GM12892 (cell line): ENCODE data around the gene HEPN1.

Source experiments
- DNase-seq: peaks from one replicate; pipeline ENCODE4 v3.0.0; 2011; ENCODE audit not compliant: insufficient read length
- FAIRE-seq: peaks from 2 replicates; lab custom pipeline; 2011; peaks lifted over from hg19 to GRCh38; lab: Jason Lieb, UNC
- POLR2A ChIP-seq: IDR thresholded peaks from 2 replicates; pipeline ENCODE4 v1.6.1; 2011; ENCODE audit warnings: low read depth, low read length, control low read depth
- POLR2AphosphoS5 ChIP-seq: IDR thresholded peaks from 2 replicates; pipeline ENCODE4 v1.6.1; 2011; ENCODE audit warnings: low read depth, low read length, control low read depth
- TAF1 ChIP-seq: IDR thresholded peaks from 2 replicates; pipeline ENCODE4 v1.6.1; 2011; ENCODE audit warnings: low read depth, mild to moderate bottlenecking, control low read depth, low read length, borderline replicate concordance

The HEPN1 gene

DNA sequence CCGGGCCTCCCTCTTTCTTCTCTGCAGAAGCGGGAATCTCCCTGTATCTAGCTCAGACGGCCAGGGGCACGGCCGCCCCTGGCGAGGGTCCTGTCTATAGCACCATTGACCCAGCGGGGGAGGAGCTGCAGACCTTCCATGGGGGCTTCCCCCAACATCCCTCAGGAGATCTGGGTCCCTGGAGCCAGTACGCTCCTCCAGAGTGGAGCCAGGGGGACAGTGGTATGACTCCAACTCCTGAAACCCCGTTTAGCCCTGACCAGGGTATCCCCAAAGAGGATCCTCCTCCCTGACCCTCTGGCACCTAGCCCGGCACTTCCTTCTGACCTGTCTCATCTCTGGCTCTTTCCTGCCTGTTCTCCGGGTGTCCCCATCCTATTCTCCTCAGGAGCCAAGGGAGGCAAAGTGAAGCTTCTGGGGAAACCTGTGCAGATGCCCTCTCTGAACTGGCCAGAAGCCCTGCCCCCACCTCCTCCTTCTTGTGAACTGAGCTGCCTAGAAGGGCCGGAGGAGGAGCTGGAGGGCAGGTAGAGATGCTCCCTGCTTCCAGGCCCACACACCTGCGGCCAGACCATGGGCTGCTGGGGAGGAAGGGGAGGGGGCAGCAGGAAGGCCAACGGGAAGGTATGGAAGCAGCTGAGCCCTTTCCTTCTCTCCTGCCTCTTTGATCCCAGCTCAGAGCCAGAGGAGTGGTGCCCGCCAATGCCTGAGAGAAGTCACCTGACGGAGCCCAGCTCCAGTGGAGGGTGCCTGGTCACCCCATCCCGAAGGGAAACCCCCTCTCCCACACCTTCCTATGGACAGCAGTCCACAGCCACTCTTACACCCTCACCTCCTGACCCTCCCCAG, 40.9 kb upstream of the HEPN1 start:
- FAIRE-seq, result no peak
- TF ChIP-seq TAF1, result no peak
- TF ChIP-seq POLR2A, result no peak
- no peak for TF ChIP-seq POLR2AphosphoS5
- no peak for DNase-seq

DNA sequence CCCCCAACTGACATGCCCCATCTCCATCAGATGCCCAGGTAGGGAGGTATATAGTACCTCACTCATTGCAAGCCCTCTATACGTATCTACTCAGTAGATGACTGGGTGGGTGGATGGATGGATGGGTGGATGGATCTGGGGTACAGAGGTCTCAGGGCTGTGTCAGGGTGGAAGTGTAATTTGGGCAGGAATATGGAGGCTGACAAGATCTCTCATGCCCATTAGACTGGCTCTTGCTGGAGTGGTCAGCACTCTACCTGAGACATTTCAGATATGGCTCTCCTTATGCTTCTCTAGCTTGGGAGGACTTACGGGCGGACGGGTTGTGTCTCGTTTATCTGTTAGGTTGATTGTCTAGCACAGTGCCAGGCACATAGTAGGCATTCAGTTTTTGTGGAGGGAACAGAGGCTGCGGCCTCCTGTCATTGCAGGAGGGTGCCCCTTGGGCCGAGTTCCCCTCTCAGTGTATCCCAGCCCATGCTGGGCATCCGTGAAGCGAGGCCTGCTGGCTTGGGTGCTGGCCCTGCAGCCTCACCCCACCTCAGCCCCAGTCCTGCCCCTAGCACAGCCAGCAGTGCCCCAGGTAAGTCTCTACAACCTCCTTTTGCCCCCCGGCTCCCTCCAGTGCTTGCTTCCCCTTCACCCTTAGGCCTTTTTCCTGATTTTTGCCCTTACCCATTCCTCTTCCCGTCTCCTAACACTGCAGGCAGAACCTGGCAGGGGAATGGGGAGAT, 40.1 kb upstream of the HEPN1 start:
- TF ChIP-seq POLR2A (no peak), TAF1 (no peak), POLR2AphosphoS5 (no peak)
- DNase-seq (no peak), FAIRE-seq (no peak)

DNA sequence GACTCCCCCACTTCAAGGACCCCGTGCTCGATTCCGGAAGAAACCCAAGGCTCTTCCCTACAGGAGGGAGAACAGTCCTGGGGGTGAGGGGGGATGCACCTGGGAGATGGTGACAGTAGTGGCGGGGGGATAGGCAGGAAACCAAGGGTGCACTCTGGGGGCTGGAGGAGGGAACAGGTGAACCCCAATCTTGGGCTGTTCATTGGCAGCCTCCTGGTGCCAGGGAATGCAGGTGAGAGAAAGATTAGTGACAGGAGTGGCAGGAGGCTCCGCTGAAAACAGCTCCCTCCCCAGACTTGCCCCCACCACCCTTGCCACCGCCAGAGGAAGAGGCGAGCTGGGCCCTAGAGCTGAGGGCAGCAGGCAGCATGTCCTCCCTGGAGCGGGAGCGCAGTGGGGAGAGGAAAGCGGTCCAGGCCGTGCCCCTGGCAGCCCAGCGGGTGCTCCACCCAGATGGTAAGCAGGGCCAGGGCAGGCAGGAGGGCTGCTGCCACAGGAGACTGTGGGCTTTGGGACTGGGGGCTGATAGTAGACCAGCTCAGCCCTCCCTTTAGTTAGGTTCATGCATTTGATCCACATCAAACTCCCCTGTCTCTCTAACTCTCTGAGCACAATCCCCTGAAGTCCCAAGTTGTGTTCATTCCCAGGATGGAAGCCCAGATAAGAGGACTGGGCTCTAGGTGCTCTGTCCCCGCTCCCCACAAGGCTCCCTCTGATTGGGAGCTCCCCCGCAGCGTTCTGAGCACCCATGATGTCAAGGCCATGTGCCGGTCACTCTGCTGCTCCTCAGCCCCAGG, 39.4 kb upstream of the HEPN1 start:
- FAIRE-seq (no peak), DNase-seq (no peak)
- TF ChIP-seq POLR2AphosphoS5, result no peak
- no peak for TF ChIP-seq POLR2A
- no peak for TF ChIP-seq TAF1

DNA sequence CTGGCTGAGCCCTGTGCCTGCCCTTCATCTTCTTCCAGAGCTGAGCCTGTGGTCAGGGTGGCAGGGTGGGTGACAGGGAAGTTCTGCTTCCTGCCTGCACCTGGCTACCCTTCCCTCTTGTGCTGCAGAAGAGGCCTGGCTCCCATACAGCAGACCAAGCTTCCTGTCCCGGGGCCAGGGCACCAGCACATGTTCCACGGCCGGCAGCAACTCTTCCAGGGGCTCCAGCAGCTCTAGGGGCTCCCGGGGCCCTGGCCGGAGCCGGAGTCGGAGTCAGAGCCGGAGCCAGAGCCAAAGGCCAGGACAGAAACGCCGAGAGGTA, 38.8 kb upstream of the HEPN1 start:
- no peak for TF ChIP-seq POLR2AphosphoS5
- TF ChIP-seq POLR2A, result no peak
- no peak for TF ChIP-seq TAF1
- DNase-seq (no peak), FAIRE-seq (no peak)

DNA sequence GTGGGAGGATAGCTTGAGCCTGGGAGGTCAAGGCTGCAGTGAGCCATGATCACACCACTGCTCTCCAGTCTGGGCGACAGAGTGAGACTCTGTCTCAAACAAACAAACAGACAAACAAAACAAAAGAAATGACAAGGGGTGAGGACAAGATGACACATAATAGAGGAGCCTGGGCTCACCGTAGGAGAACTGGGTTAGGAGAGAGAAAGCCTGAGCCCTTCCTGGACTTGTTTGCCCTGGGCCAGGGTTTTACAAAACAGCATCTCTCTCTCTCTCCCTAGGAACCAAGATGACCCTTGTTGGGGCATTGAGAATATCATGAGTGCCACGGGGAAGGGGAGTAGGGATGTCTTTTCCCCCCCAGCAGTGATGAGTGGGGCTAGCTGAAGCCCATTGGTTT, 38.1 kb upstream of the HEPN1 start:
- TF ChIP-seq POLR2AphosphoS5, result no peak
- no peak for DNase-seq

DNA sequence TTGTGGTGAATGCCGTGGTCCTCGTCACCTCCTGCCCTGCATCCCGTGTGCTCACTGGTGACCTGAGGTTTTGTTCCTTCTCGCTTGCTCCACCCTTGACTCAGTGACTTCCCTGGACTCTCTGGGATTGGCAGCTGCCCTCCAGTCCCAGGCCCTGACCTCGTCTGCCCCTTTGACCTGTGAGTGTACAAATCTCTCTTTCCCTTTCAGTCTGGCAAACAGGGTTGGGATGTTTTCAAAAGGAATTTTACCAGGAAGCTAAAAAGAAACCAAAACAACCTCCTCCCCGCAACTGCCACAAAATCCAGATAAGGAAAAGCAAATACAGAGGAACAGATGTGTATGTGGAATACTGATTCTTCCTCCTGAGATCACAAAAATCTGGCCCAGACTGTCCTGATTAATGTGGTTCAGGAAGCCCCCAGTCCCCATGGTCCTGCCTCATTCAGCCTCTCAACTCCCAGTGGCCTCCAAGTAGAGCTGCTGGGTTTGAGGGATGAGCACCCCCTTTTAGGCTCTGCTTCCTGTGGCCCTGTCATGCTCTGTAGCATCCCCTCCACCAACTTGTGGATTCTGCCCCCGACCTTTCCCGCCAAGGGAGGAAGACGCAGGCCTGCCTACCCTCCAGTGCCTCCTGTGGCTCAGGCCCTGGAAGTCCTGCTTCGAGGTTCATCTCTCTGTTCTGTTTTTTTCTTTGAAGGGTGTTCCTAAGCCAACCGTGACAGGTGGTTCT, 36.5 kb upstream of the HEPN1 start:
- FAIRE-seq, result no peak
- TF ChIP-seq POLR2AphosphoS5, result no peak

More for the DNA sequence above, 38.1 kb upstream of the HEPN1 start:
- no peak for FAIRE-seq

DNA sequence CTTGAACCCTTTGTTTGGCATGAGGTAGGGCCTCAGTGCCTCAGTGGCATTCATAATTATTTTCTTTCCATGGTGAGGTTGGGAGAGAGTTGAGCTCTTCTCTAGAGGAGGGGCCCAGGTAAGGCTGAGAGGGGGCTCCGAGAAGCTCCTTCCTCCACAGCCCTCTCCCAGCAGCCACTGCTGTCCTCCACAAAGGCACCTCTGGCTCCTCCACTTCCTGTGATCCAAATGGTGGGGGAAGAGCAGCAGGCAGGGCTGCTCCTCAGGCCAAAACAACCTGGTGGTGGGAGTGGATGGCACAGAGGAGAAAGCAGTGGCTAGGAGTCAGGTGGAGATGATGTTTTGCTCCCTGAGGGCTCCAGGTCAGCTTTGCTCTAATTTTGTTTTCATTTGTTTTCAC, 34.7 kb upstream of the HEPN1 start:
- TF ChIP-seq POLR2AphosphoS5 (no peak), POLR2A (no peak), TAF1 (no peak)
- FAIRE-seq, result no peak
- no peak for DNase-seq

More for the DNA sequence above, 36.5 kb upstream of the HEPN1 start:
- DNase-seq, result no peak

DNA sequence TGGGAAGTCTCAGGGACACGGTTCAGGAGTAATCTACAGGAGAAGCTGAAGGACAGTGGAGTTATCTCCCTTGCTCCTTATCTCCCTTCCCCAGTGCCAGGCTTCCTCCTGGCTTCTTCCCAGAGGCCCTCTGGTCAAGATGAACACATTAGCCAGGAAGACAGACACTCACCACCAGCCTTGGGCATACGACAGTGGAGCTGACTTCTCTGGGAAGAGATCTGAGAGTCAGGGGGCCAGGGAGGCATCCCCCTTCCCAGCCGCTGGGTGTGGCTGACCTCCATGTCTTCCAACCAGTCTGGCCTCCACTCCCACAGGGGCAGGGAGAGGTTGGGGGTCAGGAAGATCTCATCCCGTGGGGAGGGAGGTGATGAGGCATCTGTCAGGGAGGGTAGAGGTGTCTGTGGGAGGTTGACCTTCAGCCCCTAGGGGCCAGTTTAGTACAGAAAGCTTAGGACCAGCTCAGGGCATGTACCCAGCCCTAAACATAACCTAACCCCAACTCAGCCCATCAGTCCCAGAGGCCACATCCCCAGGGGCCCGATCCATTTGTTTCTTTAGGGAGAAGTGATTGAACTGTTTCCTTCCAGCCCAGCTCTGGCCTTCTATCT, 34.1 kb upstream of the HEPN1 start:
- TF ChIP-seq POLR2A (no peak), TAF1 (no peak), POLR2AphosphoS5 (no peak)
- DNase-seq (no peak), FAIRE-seq (no peak)

DNA sequence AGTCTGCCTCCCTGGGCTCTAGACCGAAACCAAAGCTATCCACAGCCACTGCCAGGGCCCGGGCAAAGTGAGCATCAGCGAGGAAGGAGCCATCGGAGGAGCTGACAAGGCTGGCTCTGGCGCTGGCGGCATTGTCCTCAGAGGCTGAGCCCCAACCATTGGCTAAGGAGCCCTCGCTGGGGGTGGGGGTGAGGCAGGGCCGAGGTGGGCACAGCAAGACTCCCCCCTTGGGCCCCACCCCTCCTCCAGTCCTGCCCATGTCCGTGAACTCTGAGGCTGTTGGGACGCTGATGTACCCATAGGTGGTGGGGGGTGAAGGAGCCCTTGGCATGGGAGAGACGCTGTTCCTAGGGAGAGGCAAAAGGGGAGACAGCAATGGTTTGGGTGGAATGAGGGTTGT, 32.6 kb upstream of the HEPN1 start:
- FAIRE-seq (no peak), DNase-seq (no peak)
- TF ChIP-seq POLR2A (no peak), POLR2AphosphoS5 (no peak), TAF1 (no peak)

DNA sequence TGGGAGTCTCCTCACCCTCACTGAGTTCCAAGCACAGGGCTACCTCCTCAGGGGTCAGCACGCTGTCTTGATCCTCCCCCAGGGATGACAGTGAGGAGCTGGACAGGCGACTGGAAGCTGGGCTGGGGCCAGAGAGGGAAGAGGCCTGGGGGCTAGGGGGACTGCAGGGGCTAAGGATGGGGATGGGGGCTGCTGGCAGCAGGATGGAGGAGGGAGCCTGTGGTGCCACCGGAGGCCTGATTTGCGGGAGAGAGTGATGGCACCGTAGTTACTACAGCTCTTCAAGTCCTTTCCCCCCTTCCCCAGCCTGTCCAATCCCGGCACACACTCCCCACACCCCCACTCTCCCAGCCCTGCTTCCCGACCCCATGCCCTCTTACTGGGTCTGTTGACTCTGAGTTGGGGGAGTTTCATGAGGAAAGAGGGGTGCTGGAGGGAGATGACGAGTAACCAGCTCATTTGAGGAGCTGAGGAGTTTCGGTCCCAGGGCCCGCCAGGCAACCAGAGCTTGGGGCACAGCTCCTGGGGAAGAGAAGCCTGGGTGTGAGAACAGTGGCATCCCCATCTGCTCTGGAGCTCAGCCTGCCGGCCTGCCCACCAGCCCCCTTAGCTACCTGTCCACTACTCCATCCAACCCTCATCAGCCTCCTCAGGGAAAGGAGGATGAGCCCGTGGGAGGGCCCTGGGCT, 31.9 kb upstream of the HEPN1 start:
- FAIRE-seq (no peak), DNase-seq (no peak)
- no peak for TF ChIP-seq POLR2A
- no peak for TF ChIP-seq TAF1
- TF ChIP-seq POLR2AphosphoS5, result no peak
